ENCODE data around the gene SETD2.

- TF ChIP-seq CTCF (IDR thresholded peaks at IDR 0.05; ENCODE audit: insufficient read depth, low read length) (no peak), SPI1 (IDR thresholded peaks at IDR 0.05; ENCODE audit: borderline replicate concordance, low read depth) (no peak)
Measured at GRCh38 chr3:47176582-47176981, 12.7 kb upstream of the SETD2 start.

All from HL-60 (cell line).